Renal cortex interstitium (tissue), 11 donors: ENCODE results near the gene MADD. TPM values are rescaled to one million over a fixed set of nuclear protein-coding genes. Genes with fewer than 3 reads are reported as not detected.

Experiments used
- DNase-seq, 11 donors: peaks; one replicate each; pipeline ENCODE4 v3.0.0-alpha.2; 2013; ENCODE audit warnings: low read depth in 9 of 11, low spot score in 4 of 11; ENCODE audit errors: extremely low read depth in 1 of 11
- polyA plus RNA-seq, 3 donors: library from polyadenylated mRNA; unstranded; fragments of 120-200 nt; gene quantifications; one replicate each; pipeline ENCODE4 v1.2.1, GENCODE V29; 2013; ENCODE audit not compliant: insufficient read length in 3 of 3

The MADD gene
- polyA plus RNA-seq, 3 donors: 41.5 to 53.3 (median 47.2) TPM

GRCh38 chr11:47269002-47269828, 718 bp upstream of the MADD start:
- DNase-seq: peak in 10 of 11 donors; percentile 63 to 85 (median 80)

GRCh38 chr11:47270331-47271271, 668 bp downstream of the MADD start:
- no peak for DNase-seq

DNA sequence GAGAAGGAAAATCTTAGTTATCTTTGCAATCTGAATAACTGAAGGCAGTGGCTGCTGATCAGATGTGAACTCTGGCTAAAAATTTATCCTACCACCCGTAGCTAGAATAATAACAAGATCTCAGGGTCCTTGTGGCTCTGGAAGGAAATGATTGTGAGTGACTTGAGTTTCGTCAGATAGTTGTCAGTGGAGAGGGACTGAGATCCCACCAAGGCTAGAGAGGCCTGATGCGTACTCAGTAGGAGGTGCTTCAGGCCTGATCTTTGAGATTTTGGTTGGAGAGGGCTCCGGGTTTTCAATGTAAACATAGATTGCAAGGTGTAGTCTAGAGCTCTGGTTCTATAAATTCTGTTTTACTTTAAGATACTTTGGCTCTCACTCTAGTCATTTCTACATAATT, 1.4 kb downstream of the MADD start:
- no peak for DNase-seq

GRCh38 chr11:47271961-47272661, 2.2 kb downstream of the MADD start:
- no peak for DNase-seq

DNA sequence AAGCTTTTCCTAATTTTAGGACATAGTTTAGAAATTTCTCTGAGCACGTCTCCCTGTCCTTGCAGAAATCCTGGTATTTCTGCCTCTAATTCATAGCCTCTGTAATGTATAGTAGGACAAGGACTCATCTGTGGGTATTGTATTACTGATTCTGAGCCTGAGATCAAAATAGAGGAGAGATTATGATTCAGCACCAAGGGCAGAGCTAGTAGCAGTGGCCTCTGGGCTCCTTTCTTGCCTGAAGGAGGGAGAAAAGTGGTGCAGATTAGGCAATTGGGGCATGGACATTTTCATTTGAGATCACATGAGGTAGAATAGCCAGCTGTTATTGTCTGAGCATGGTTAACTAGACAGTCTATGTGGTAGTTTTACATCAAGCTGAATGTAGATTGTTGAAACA, 2.8 kb downstream of the MADD start:
- no peak for DNase-seq

GRCh38 chr11:47274495-47275235, 4.7 kb downstream of the MADD start:
- DNase-seq: no peak

DNA sequence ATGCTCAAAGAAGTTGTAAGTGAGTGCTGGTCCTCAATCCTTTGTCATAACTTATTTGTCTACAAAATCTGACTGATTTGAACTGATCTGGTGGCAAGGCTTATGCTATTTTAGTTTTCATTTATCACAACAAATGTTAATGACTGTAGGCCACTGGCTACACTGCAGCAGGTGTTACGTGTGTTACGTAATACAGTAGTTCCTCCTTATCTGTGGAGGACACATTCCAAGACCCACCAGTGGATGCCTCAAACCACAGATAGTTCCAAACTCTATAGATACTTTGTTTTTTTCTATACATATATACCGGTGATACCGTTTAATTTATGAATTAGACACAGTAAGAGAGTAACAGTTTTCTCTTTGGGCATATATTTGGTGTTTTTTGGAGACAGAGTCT, 7.0 kb downstream of the MADD start:
- DNase-seq: no peak

DNA sequence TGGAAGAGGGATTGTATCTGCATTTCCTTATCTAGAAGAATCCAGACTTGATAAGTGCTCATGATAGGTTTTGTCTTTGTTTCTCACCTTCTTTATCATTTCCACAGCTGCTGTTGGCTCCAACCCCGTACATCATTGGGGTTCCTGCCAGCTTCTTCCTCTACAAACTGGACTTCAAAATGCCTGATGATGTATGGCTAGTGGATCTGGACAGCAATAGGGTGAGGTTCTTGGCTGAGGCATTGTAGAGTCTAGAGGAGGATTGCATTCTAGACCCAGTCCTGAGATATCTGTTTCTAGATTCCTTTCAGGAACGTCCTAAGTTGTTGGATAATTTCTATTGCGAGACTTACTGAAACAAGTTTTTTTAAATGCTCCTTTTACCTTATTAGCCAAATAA, 8.1 kb downstream of the MADD start:
- DNase-seq: no peak

DNA sequence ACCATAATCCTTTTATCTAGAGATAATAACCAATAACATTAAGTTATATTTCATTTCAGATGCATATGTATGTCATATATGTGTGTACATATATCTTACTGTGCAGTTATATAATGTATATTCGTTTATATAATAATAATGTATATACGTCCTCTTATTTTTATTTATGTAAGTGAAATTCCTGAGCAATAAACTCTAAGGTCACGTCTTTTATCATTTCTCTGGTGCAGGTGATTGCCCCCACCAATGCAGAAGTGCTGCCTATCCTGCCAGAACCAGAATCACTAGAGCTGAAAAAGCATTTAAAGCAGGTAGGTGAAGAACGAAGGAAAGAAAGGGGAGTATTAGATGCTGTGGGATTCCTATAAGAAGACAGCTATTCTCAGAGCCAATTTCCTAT, 8.8 kb downstream of the MADD start:
- DNase-seq: no peak

- DNase-seq: no peak
These were observed 10.2 kb downstream of the MADD start for GRCh38 chr11:47280099-47280498.

GRCh38 chr11:47280860-47281259, 10.9 kb downstream of the MADD start:
- DNase-seq: no peak

DNA sequence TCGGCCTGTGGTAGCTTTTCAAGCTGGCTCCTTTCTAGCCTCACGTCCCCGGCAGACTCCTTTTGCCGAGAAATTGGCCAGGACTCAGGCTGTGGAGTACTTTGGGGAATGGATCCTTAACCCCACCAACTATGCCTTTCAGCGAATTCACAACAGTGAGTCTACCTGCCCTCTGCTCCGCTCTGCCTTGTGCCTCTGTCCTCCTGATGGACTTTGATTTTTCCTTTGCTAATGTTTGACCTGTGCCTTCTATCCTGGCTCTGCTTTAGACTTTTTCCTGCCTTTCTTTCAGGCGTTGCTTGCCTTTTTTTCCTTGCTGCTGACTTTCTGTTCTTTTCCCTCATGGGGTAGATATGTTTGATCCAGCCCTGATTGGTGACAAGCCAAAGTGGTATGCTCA, 12.5 kb downstream of the MADD start:
- no peak for DNase-seq

DNA sequence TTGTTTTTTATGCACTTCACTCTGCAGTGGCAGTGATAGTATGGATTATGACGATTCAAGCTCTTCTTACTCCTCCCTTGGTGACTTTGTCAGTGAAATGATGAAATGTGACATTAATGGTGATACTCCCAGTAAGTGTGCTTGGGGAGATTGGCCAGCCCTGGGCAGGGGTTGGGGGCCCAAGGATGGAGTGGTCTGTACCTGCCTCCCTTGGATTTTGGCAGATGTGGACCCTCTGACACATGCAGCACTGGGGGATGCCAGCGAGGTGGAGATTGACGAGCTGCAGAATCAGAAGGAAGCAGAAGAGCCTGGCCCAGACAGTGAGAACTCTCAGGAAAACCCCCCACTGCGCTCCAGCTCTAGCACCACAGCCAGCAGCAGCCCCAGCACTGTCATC, 14.2 kb downstream of the MADD start:
- DNase-seq: no peak

DNA sequence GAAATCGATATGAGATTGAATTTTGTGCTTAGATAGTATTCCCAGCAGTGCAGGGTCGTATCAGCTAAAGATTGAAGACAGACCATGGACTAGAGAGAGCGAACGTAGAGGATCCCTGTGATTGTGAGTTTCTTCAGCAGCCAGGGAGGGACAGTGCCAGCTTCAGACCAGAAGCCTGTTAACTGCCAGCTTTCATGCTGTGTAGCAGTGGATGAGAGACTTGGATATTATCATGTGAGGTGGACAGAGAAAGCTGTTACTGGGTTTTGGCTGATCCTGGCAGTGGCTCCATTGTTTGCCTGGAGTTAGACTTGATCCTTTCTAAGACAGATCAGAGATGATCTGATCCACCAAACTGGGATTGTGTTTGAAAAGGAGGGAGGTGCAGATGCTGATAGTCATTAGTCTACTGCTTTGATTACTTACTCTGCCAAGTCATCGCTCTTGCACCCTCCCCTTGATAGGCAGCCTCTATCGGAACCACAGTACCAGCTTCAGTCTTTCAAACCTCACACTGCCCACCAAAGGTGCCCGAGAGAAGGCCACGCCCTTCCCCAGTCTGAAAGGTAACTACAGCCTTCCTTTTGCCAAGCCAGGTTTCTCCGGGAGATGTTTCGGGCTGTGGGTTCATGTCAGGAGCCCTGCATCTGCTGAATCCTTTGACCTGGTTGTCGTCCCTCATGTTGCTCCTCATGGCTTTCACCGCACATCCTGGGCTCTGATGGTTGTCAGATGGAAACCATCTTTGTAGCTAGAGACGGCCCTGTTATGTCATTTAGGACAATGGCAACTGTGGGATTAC, 16.2 kb downstream of the MADD start:
- DNase-seq: no peak

DNA sequence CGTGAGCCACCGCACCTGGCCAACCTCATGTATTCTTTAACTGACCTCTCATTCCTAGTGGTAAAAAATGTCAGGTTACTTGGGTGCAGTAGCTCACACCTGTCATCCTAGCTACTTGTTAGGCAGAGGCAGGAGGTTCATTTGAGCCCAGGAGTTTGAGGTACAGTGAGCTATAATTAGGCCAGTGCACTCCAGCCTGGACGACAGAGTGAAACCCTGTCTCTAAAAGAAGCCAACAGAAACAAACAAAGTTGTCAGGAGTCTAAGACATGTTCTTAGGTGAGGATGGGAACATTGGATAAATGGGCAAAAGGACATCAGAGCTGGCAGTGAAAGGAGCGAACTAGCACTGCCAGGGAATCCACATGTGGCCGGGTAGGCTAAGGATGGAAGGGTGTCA, 18.1 kb downstream of the MADD start:
- no peak for DNase-seq

- no peak for DNase-seq
These were observed 19.9 kb downstream of the MADD start for GRCh38 chr11:47289856-47290255.

DNA sequence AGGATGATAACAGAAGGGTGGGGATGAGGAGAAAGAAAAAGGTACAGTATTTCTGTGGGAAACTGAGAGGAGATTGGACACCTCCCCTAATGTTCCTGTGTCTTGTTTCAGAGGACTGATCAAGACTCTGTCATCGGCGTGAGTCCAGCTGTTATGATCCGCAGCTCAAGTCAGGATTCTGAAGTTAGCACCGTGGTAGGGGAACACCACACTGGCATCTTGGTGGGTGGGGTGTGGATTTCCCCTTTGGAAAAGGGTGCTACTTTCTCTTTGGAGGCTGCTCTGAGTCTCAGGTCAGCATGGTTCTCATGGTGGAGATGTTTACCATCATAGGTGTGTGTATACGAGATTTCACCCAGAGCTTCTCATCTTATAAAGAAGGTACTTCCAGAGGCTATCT, 25.5 kb downstream of the MADD start:
- DNase-seq: no peak

- DNase-seq: no peak
These were observed 26.1 kb downstream of the MADD start for GRCh38 chr11:47296045-47296444.
